GM13977 (cell line): ENCODE measurements around the gene WDR45.

Source experiments
- DNase-seq: peaks from one replicate; pipeline ENCODE4 v3.0.0; 2012; ENCODE audit warnings: low spot score
- CTCF ChIP-seq: IDR thresholded peaks from 2 replicates; pipeline ENCODE4 v1.5.1; 2012; ENCODE audit warnings: mild to moderate bottlenecking, control low read depth; ENCODE audit not compliant: insufficient read depth; ENCODE audit errors: extremely low read depth, missing control alignments
- in situ Hi-C: fragments of 300-500 bp; cut with MboI; formaldehyde crosslinking; loops from one replicate; pipeline ENCODE4 v1.12.0; 2022; ENCODE audit warnings: low sequenced_read_pairs, low pct_unique_long_range_greater_than_20kb, mixed read lengths, inconsistent platforms; ENCODE audit not compliant: unreplicated experiment

WDR45 gene

DNA sequence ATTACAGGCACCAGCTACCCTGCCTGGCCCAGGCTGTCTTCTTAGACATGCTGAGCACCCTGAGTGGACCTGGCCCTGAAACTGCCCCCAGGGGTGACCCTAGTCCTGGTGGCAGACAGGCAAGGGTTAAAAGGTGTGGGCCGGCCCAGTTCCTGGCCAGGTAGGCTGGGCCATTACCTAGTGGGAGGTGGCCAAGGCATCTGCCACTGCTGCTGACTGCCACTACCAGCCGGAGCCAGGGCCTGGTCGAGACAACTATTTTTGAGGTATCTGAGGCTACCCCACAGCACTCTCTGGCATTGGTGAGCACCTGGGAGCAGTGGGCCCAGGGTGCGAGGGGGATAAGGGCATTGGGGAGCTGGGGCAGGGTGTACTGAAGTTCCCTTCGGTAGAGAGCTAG is 20.9 kb downstream of the WDR45 start, which contains the start of gene CCDC120:
CCDC120 (plus strand) TSS at position 206 of the 400 bp plus-strand sequence. CDS start 3,043 bp downstream, outside the sequence.
- in situ Hi-C loops, result no loop called here
- no peak for DNase-seq
- no peak for TF ChIP-seq CTCF

- no peak for DNase-seq
- TF ChIP-seq CTCF, result no peak
- in situ Hi-C loops, result no loop called here
Observed at GRCh38 chrX:49054073-49054762, 25.5 kb downstream of the WDR45 start.

DNA sequence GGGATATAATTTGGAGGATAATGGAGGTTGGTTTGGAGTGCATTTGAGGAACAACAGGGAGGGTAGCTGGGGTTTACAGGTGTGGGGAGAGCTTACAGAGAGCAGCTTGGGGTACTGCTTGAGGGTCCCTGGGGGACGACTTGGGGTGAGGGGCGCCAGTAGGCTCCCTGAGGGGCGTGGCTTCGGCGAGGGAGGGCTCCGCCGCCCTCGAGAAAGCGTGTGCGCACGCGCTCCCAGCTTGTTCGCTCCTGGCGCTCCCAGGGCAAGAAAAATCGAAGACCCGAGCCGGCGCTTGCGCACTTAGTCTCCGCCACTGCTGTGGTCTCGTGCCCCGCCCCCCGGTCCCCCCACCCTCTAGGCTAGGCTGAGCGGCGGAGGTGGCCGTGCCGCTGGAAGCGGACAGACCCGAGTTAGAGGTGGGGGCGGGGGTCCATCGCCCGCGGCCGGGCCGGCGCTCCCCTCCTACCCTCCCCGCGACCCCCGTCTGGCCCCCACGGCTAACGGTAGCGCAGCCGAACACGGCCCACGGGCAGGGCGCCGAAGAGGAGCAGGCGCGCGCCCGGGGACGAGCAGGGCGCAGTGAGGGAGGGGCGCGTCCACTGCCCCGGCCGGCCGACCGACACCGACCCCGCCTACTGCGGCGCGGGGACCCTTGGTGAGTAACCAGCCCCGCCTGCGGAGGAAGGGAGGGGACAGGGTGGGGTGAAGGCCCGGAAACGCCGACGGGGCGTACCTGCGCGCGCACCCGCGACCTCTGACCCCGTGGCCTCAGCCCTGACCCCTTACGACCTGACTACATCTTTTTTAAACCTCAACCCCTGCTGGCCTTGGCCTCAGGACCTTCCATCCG is 26.2 kb downstream of the WDR45 start:
- TF ChIP-seq CTCF, result no peak
- DNase-seq, result peak; percentile 83
- in situ Hi-C loops, result no loop called here

DNA sequence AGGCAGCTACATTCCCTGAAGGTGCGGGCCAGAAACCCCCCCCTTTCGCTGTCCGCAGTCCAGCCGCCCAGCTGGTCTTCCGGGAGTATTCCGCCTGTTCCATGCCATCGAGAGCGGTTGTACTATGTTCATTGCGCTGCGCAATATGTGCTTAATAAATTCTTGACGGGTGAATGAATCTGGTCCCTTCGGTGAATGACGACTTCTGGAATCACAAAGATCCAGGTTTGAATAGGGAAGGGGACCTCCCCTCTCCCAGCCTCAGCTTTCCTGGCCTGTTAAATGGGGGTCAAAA is 35.8 kb downstream of the WDR45 start:
- in situ Hi-C loops, result no loop called here
- no peak for DNase-seq
- TF ChIP-seq CTCF, result no peak

- peak; percentile 49 for TF ChIP-seq CTCF
- DNase-seq, result peak; percentile 92
- in situ Hi-C loops, result no loop called here
Observed at GRCh38 chrX:49043220-49043986, 36.3 kb downstream of the WDR45 start, which contains the start of gene TFE3. Gene TFE3, minus strand, starts transcription at chrX:49043357. Its CDS starts 131 bp downstream, at chrX:49043226.

- no peak for DNase-seq
- in situ Hi-C loops, result no loop called here
Observed at GRCh38 chrX:49042581-49043219, 37.0 kb downstream of the WDR45 start.

More at GRCh38 chrX:49042581-49043219, 37.0 kb downstream of the WDR45 start:
- TF ChIP-seq CTCF, result no peak
